ENCODE data around the gene MLLT11.

DNA sequence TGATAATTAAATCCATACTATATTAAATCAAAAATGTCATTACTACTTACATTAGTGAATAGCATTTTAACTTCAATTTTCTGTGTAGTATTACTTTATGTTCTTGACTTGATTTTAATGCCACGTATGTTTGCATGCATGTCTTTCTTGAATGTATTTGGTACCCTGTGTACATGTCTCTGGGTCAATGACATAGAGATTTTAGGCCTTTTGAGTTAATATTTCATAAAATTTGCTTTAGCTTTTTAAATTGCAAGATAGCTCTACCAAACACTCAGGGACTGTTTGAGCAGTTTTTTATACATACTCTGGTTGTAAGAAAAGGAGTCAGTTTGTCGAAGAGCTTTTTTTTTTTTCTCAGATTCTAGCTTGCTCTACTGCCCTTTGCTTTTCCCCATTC, 1.5 kb downstream of the MLLT11 start:
- TF ChIP-seq, protein P1, sequence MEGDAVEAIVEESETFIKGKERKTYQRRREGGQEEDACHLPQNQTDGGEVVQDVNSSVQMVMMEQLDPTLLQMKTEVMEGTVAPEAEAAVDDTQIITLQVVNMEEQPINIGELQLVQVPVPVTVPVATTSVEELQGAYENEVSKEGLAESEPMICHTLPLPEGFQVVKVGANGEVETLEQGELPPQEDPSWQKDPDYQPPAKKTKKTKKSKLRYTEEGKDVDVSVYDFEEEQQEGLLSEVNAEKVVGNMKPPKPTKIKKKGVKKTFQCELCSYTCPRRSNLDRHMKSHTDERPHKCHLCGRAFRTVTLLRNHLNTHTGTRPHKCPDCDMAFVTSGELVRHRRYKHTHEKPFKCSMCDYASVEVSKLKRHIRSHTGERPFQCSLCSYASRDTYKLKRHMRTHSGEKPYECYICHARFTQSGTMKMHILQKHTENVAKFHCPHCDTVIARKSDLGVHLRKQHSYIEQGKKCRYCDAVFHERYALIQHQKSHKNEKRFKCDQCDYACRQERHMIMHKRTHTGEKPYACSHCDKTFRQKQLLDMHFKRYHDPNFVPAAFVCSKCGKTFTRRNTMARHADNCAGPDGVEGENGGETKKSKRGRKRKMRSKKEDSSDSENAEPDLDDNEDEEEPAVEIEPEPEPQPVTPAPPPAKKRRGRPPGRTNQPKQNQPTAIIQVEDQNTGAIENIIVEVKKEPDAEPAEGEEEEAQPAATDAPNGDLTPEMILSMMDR (IDR thresholded peaks at IDR 0.05) = no peak
- TF ChIP-seq POLR2A (IDR thresholded peaks at IDR 0.05) = no peak

Data from heart left ventricle (tissue), 13 donors.